Upper lobe of left lung (tissue), 6 donors: ENCODE measurements around the gene ZCWPW2. TPM values are rescaled to one million over a fixed set of nuclear protein-coding genes. Genes with fewer than 3 reads are reported as not detected.

Experiments used
- ATAC-seq, 2 donors: fragments of 200-7000 bp; cut with Tn5 transposase; one replicate each; pipeline ENCODE4 v1.9.1; 2022; ENCODE audit warnings: mild to moderate bottlenecking in 2 of 2, moderate library complexity in 2 of 2; ENCODE audit not compliant: low FRiP score in 2 of 2
- DNase-seq, 2 donors: peaks; one replicate each; pipeline ENCODE4 v3.0.0-alpha.2; 2019 to 2020
- H3K27ac ChIP-seq, 4 donors: fragments of 200-600 bp; sonication (generic); one replicate each; pipeline ENCODE4 v1.5.1; 2016 to 2019
- H3K27me3 ChIP-seq, 4 donors: fragments of 200-600 bp; sonication (generic); one replicate each; pipeline ENCODE4 v1.5.1; 2017 to 2019
- H3K36me3 ChIP-seq, 4 donors: fragments of 200-600 bp; sonication (generic); one replicate each; pipeline ENCODE4 v1.5.1; 2016 to 2019
- H3K4me1 ChIP-seq, 4 donors: fragments of 200-600 bp; sonication (generic); one replicate each; pipeline ENCODE4 v1.5.1; 2018 to 2019
- H3K4me3 ChIP-seq, 4 donors: fragments of 200-600 bp; sonication (generic); one replicate each; pipeline ENCODE4 v1.5.1; 2017 to 2019; ENCODE audit warnings: mild to moderate bottlenecking in 2 of 4, moderate library complexity in 1 of 4
- H3K9me3 ChIP-seq, 4 donors: fragments of 200-600 bp; sonication (generic); one replicate each; pipeline ENCODE4 v1.5.1; 2018 to 2019
- EP300 ChIP-seq, 4 donors: sonication (generic); formaldehyde crosslinking; IDR thresholded peaks; one replicate each; pipeline ENCODE4 v1.5.1; 2017; ENCODE audit warnings: antibody characterized with exemption in 4 of 4, control low read depth in 2 of 4
- POLR2A ChIP-seq, 4 donors: fragments of 450-650 bp; IDR thresholded peaks; one replicate each; pipeline ENCODE4 v1.5.1; 2016 to 2017; ENCODE audit warnings: antibody characterized with exemption in 4 of 4, mild to moderate bottlenecking in 2 of 4
- POLR2AphosphoS5 ChIP-seq, 2 donors: sonication (generic); formaldehyde crosslinking; IDR thresholded peaks; one replicate each; pipeline ENCODE4 v1.5.1; 2017; ENCODE audit warnings: antibody characterized with exemption in 2 of 2
- WGBS, 2 donors: methylation state at CpG; one replicate each; pipeline ENCODE4 v1.1.5; 2017 to 2018; 5-methylcytosine and 5-hydroxymethylcytosine counted together
- total RNA-seq, 6 donors: library from RNA; depleted of rRNA in 4 of 6; stranded (reverse); fragments of >200 nt in 4 of 6; gene quantifications; one replicate each; pipeline versions ENCODE4 v1.1.0 to v1.2.1, GENCODE V29; 2016 to 2021
- TF ChIP-seq, protein P1 (sequence below), 6 experiments: fragments of 450-650 bp in 4 of 6; fragments of 200-600 bp in 2 of 6; sonication (generic) in 2 of 6; IDR thresholded peaks; one replicate each; pipeline ENCODE4 v1.5.1; 2016 to 2019; ENCODE audit warnings: antibody characterized with exemption in 6 of 6
- donor health status: DM: no; HTN: no; CAD: no; lungs with moderate emphysema.
- donor health status: DM: no; HTN: yes; CAD: no; lungs with severe emphysema.

Gene ZCWPW2, protein sequence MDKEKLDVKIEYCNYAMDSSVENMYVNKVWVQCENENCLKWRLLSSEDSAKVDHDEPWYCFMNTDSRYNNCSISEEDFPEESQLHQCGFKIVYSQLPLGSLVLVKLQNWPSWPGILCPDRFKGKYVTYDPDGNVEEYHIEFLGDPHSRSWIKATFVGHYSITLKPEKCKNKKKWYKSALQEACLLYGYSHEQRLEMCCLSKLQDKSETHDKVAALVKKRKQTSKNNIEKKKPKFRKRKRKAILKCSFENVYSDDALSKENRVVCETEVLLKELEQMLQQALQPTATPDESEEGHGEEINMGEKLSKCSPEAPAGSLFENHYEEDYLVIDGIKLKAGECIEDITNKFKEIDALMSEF
- total RNA-seq, result 1 to 10 TPM in 2 of 6 donors, under 1 TPM in 3, not detected in 1; 0.46 to 1.2 (median 0.89) TPM

DNA sequence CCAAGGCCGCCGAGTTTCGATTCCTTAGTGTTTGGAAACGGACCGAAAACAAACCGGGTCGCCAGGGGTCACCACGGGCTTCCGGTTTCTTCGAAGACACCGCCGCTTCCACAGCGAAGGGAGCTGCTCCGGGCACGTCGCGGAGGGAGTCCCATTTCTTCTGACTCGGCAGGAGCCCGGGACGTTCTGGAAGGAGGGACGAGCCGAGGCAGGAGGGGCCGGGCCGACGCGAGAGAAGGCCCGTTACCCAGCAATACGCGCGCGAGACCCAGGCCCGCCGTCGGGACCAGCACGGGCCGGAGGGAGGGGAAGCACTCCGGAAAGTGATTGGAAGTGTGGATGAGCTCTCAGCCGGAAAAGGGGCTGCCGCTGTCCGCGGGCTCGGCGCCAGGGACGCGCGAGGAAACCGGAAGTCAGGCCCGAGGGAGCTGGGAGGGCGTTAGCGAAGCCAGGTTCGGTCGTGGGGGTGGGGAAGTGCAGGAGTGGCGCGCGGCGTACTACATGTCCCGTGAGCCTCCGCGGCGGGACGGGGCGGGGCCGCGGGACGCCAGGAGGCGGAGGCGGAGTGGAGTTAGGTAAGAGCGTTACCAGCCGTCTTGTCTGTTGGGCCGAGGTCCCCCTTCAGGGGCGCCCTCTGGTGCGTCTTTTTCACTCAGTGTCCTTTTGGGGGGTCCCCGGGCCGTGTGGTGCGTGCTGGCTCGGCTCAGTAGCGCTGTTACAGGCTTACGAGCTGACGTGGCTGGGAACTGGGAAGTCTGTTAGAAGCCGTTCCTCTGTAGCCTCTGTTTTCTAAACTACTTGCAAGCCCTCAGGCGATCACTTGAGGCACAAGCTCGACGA lies at the start of gene ZCWPW2, which contains the start of gene AZI2:
TSS of gene ZCWPW2 (plus strand) at position 93 of the 840 bp plus-strand sequence. CDS start 64,348 bp downstream, outside the sequence.
TSS of gene AZI2 (minus strand) at position 196 of the 840 bp plus-strand sequence. CDS start 8,207 bp downstream, outside the sequence.
- H3K27ac ChIP-seq, result peak within 1 kb of the TSS; percentile 98 to 100 (median 99)
- WGBS, 2 donors, result 0% methylated on average over 12 to 48 of the region's 83 CpGs
- TF ChIP-seq EP300 (IDR thresholded peaks at IDR 0.05), result peak in 1 of 4 donors; percentile 29
- peak in 3 of 4 donors; percentile 80 to 89 (median 86) for TF ChIP-seq POLR2A (IDR thresholded peaks at IDR 0.05)
- peak; percentile 77 to 92 for TF ChIP-seq POLR2AphosphoS5 (IDR thresholded peaks at IDR 0.05)
- TF ChIP-seq, protein P1, sequence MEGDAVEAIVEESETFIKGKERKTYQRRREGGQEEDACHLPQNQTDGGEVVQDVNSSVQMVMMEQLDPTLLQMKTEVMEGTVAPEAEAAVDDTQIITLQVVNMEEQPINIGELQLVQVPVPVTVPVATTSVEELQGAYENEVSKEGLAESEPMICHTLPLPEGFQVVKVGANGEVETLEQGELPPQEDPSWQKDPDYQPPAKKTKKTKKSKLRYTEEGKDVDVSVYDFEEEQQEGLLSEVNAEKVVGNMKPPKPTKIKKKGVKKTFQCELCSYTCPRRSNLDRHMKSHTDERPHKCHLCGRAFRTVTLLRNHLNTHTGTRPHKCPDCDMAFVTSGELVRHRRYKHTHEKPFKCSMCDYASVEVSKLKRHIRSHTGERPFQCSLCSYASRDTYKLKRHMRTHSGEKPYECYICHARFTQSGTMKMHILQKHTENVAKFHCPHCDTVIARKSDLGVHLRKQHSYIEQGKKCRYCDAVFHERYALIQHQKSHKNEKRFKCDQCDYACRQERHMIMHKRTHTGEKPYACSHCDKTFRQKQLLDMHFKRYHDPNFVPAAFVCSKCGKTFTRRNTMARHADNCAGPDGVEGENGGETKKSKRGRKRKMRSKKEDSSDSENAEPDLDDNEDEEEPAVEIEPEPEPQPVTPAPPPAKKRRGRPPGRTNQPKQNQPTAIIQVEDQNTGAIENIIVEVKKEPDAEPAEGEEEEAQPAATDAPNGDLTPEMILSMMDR (IDR thresholded peaks at IDR 0.05), result peak in 2 of 6 experiments; percentile 17 to 29
- peaks cover 0 to 8% (median 5%) of the 10 kb centered on the region in 4 donors for H3K36me3 ChIP-seq
- ATAC-seq (peak; percentile 96 to 99), DNase-seq (peak; percentile 97 to 99)
- H3K27me3 ChIP-seq, result no peaks in the 10 kb centered on the region
- peaks cover 3 to 20% (median 18%) of the 10 kb centered on the region in 4 donors for H3K9me3 ChIP-seq
- peak within 1 kb of the TSS; percentile 53 to 82 (median 71) for H3K4me3 ChIP-seq
- peaks cover 24 to 43% (median 32%) of the 10 kb centered on the region in 4 donors for H3K4me1 ChIP-seq

DNA sequence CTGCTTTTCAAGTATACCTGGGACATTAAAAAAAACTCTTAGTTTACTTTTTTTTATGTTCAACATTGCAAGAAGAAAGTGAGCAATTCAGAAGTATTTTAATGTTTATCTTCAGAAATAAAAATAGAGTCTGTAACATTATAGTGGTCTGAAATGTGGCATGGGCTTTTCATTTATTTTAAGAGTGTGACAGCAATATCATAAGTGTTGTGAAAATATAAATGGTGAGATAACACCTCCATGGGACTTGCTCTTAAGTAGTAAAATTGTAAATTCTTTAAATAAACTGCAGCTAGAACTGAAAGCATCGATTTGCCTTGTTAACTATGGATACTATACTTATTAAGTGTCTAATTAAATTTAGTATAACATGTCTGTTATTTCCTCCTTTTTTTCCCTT lies 48.8 kb upstream of the ZCWPW2 start:
- Histone ChIP-seq H3K9me3 (no peaks in the 10 kb centered on the region), H3K27ac (no peak overlapping the region), H3K27me3 (no peaks in the 10 kb centered on the region), H3K36me3 (no peaks in the 10 kb centered on the region), H3K4me1 (no peaks in the 10 kb centered on the region), H3K4me3 (no peak overlapping the region)
- ATAC-seq (no peak), DNase-seq (no peak)
- TF ChIP-seq POLR2A (IDR thresholded peaks at IDR 0.05) (no peak), POLR2AphosphoS5 (IDR thresholded peaks at IDR 0.05) (no peak), EP300 (IDR thresholded peaks at IDR 0.05) (no peak)
- TF ChIP-seq, protein P1 (IDR thresholded peaks at IDR 0.05), result no peak
- 88 to 90% methylated on average over 1 of the region's 1 CpG for WGBS, 2 donors

DNA sequence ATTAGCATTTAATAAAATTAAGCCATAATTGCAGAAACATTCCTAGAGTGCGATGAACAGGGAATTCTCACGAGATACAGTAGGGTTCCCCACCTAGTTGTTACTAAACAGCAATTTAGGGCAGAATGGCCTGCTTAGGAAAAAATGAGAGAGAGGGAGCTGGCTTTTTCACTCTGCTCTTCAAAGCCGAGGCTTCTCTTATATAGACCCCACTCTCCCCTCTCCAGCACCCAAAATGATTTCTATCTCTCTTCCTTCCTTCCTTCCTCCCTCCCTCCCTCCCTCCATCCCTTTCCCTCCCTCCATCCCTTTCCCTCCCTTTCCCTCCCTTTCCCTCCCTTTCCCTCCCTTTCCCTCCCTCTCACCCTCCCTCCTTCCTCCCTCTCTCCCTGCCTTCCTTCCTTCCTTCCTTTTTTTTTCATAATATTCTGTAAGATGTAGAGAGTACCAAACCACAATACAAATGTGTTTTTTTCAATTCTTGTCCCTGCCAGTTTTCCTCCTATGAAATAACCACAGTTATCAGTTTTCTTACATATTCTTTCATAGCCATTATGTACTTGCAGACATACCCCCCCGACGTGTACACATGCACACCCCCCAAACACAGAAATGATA lies 48.1 kb upstream of the ZCWPW2 start:
- Histone ChIP-seq H3K4me3 (no peak overlapping the region), H3K27ac (no peak overlapping the region), H3K27me3 (no peaks in the 10 kb centered on the region), H3K36me3 (no peaks in the 10 kb centered on the region), H3K4me1 (no peaks in the 10 kb centered on the region), H3K9me3 (no peaks in the 10 kb centered on the region)
- 84 to 88% methylated on average over 5 of the region's 5 CpGs for WGBS, 2 donors
- DNase-seq, result no peak
- no peak for ATAC-seq
- TF ChIP-seq, protein P1 (IDR thresholded peaks at IDR 0.05), result no peak
- TF ChIP-seq EP300 (IDR thresholded peaks at IDR 0.05) (no peak), POLR2AphosphoS5 (IDR thresholded peaks at IDR 0.05) (no peak), POLR2A (IDR thresholded peaks at IDR 0.05) (no peak)

DNA sequence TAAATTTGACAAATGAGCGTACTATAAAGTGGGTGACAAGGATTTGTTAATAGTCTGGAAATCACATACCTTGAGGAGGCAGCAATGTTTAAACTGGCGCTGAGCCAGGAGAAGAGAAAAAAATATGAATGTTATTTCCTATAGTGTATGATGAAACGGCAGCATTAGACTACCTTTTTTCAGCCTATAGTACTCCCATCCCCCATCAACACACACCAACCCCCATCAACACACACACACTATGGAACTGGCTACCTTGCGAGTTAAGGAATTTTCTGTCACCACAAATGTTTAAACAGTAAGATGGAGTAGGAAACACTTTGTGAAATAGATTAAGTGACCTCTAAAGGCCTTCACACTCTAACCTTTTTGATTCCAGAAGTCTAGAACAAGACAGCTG lies 46.8 kb upstream of the ZCWPW2 start:
- ATAC-seq (peak; percentile 23 to 70), DNase-seq (no peak)
- H3K9me3 ChIP-seq, result no peaks in the 10 kb centered on the region
- H3K36me3 ChIP-seq, result no peaks in the 10 kb centered on the region
- H3K4me3 ChIP-seq, result no peak overlapping the region
- TF ChIP-seq, protein P1 (IDR thresholded peaks at IDR 0.05), result no peak
- TF ChIP-seq EP300 (IDR thresholded peaks at IDR 0.05), result no peak
- H3K27ac ChIP-seq, result no peak overlapping the region
- no peaks in the 10 kb centered on the region for H3K27me3 ChIP-seq
- H3K4me1 ChIP-seq, result no peaks in the 10 kb centered on the region
- WGBS, 2 donors, result 68 to 72% methylated on average over 4 of the region's 4 CpGs
